MCF 10A (cell line): ENCODE results near the gene ANKRD11. TPM values are rescaled to one million over a fixed set of nuclear protein-coding genes. Genes with fewer than 3 reads are reported as not detected.

ENCODE experiments used
- BruUV-seq: library from RNA; stranded (reverse); fragments of 400-500 nt; replicated peaks from 2 replicates; lab custom pipeline; 2021; lab: Mats Ljungman, UMichigan
- CTCF ChIA-PET: fragments of 300-600 bp; sonication (Branson Sonifier 250); formaldehyde crosslinking; extraction: SDS; loops from one replicate; lab custom pipeline; 2021; ENCODE audit warnings: antibody characterized with exemption, inconsistent platforms; lab: Yijun Ruan, JAX
- POLR2A ChIA-PET: fragments of 300-600, 350-650 bp; sonication (Branson Sonifier 250); formaldehyde crosslinking; extraction: SDS; loops from one replicate; lab custom pipeline; 2020; ENCODE audit warnings: antibody characterized with exemption, inconsistent platforms; lab: Yijun Ruan, JAX
- DNase-seq: peaks from one replicate; pipeline ENCODE4 v3.0.0-alpha.2; 2018; ENCODE audit not compliant: unreplicated experiment
- H3K27ac Mint-ChIP-seq: one replicate; pipeline ENCODE4 v1.8.0; 2022; ENCODE audit warnings: mild to moderate bottlenecking, low read depth, mixed read lengths; ENCODE audit not compliant: unreplicated experiment
- H3K27me3 Mint-ChIP-seq: one replicate; pipeline ENCODE4 v1.8.0; 2022; ENCODE audit warnings: mixed read lengths; ENCODE audit not compliant: insufficient read depth, unreplicated experiment
- H3K36me3 Mint-ChIP-seq: one replicate; pipeline ENCODE4 v1.8.0; 2022; ENCODE audit warnings: mild to moderate bottlenecking, moderate library complexity, mixed read lengths; ENCODE audit not compliant: insufficient read depth, unreplicated experiment
- H3K4me1 Mint-ChIP-seq: one replicate; pipeline ENCODE4 v1.8.0; 2022; ENCODE audit warnings: mixed read lengths; ENCODE audit not compliant: insufficient read depth, unreplicated experiment
- H3K4me3 Mint-ChIP-seq: one replicate; pipeline ENCODE4 v1.8.0; 2022; ENCODE audit warnings: mild to moderate bottlenecking, moderate library complexity, mixed read lengths; ENCODE audit not compliant: unreplicated experiment
- H3K9me3 Mint-ChIP-seq: one replicate; pipeline ENCODE4 v1.8.0; 2022; ENCODE audit warnings: mixed read lengths; ENCODE audit not compliant: unreplicated experiment
- CTCF ChIP-seq: fragments of 200-600 bp; IDR thresholded peaks from one replicate; pipeline ENCODE4 v1.8.0; 2022; ENCODE audit warnings: antibody characterized with exemption, mild to moderate bottlenecking; ENCODE audit not compliant: unreplicated experiment
- intact Hi-C: fragments of 100-400 bp; cut with micrococcal nuclease; formaldehyde crosslinking; loops from 2 replicates; pipeline ENCODE4 v1.14.1; 2022
- total RNA-seq: library from RNA; stranded (reverse); gene quantifications from 2 replicates; pipeline ENCODE4 v1.2.3, GENCODE V29; 2022

The ANKRD11 gene
- total RNA-seq, 1 experiment from 2014 or later = 237 TPM

GRCh38 chr16:89458967-89459366 lies 31.4 kb downstream of the ANKRD11 start:
- TSS peak; percentile 88 for BruUV-seq
- POLR2A ChIA-PET = interaction anchor here (0.7 to 2.5 kb wide), 20 partner anchors 8 to 162 kb away, joined by 3 to 19 read pairs (median 5); partner anchors contain the start of gene SPG7
- H3K27me3 Mint-ChIP-seq = no peaks in the 10 kb centered on the region
- H3K9me3 Mint-ChIP-seq = no peaks in the 10 kb centered on the region
- CTCF ChIA-PET = interaction anchor here (1.0 to 1.8 kb wide), 3 partner anchors 13 to 18 kb away, joined by 5 to 6 read pairs (median 5); no protein-coding TSS in a partner anchor
- TF ChIP-seq CTCF = no peak
- intact Hi-C loops = no loop called here
- peak overlapping the region; percentile 83 for H3K27ac Mint-ChIP-seq
- no peak for DNase-seq
- peaks cover 19% of the 10 kb centered on the region for H3K4me1 Mint-ChIP-seq
- H3K4me3 Mint-ChIP-seq = peak overlapping the region; percentile 18
- peaks cover 25% of the 10 kb centered on the region for H3K36me3 Mint-ChIP-seq

- peak; percentile 71 for DNase-seq
- no peaks in the 10 kb centered on the region for H3K9me3 Mint-ChIP-seq
- BruUV-seq = no TSS peak
- ChIA-PET POLR2A (interaction anchor here (0.7 to 2.5 kb wide), 19 partner anchors 8 to 162 kb away, joined by 3 to 19 read pairs (median 5); partner anchors contain the start of gene SPG7), CTCF (interaction anchor here (1.0 to 1.8 kb wide), 3 partner anchors 14 to 18 kb away, joined by 5 to 6 read pairs (median 5); no protein-coding TSS in a partner anchor)
- TF ChIP-seq CTCF = no peak
- peak overlapping the region; percentile 83 for H3K27ac Mint-ChIP-seq
- no peaks in the 10 kb centered on the region for H3K27me3 Mint-ChIP-seq
- peaks cover 23% of the 10 kb centered on the region for H3K4me1 Mint-ChIP-seq
- peak overlapping the region; percentile 18 for H3K4me3 Mint-ChIP-seq
- intact Hi-C loops = no loop called here
- peaks cover 25% of the 10 kb centered on the region for H3K36me3 Mint-ChIP-seq
Measured at GRCh38 chr16:89458551-89458950, 31.8 kb downstream of the ANKRD11 start.

- no peak for DNase-seq
- no TSS peak for BruUV-seq
- H3K27ac Mint-ChIP-seq = no peak overlapping the region
- no peaks in the 10 kb centered on the region for H3K9me3 Mint-ChIP-seq
- POLR2A ChIA-PET = interaction anchor here (0.7 to 1.4 kb wide), 3 partner anchors 17 to 20 kb away, joined by 3 to 4 read pairs (median 4); no protein-coding TSS in a partner anchor
- no peak overlapping the region for H3K4me3 Mint-ChIP-seq
- TF ChIP-seq CTCF = no peak
- H3K27me3 Mint-ChIP-seq = no peaks in the 10 kb centered on the region
- CTCF ChIA-PET = interaction anchor here (0.7 to 1.6 kb wide), 2 partner anchors 35 to 95 kb away, joined by 4 to 7 read pairs; no protein-coding TSS in a partner anchor
- intact Hi-C loops = no loop called here
- peaks cover 32% of the 10 kb centered on the region for H3K4me1 Mint-ChIP-seq
- peaks cover 25% of the 10 kb centered on the region for H3K36me3 Mint-ChIP-seq
Measured at GRCh38 chr16:89456419-89456959, 33.9 kb downstream of the ANKRD11 start.

- no peak for TF ChIP-seq CTCF
- ChIA-PET POLR2A (interaction anchor here (0.6 to 1.6 kb wide), 7 partner anchors 12 to 124 kb away, joined by 3 to 7 read pairs (median 4); no protein-coding TSS in a partner anchor), CTCF (interaction anchor here (0.7 to 1.6 kb wide), 3 partner anchors 36 to 167 kb away, joined by 3 to 7 read pairs (median 6); no protein-coding TSS in a partner anchor)
- Mint-ChIP-seq H3K4me1 (peaks cover 33% of the 10 kb centered on the region), H3K4me3 (no peak overlapping the region), H3K27ac (peak overlapping the region; percentile 22), H3K9me3 (no peaks in the 10 kb centered on the region), H3K27me3 (no peaks in the 10 kb centered on the region), H3K36me3 (peaks cover 25% of the 10 kb centered on the region)
- intact Hi-C loops = no loop called here
- no TSS peak for BruUV-seq
- no peak for DNase-seq
Measured at GRCh38 chr16:89455692-89456091, 34.7 kb downstream of the ANKRD11 start.
